IMR-90 (cell line): ENCODE measurements around the gene LYPD5. TPM values are rescaled to one million over a fixed set of nuclear protein-coding genes. Genes with fewer than 3 reads are reported as not detected.

Experiments
- ATAC-seq: fragments of 200-7000 bp; cut with Tn5 transposase; 2 replicates; pipeline ENCODE4 v1.9.1; 2020; ENCODE audit warnings: low read depth, mild to moderate bottlenecking, moderate library complexity
- BruUV-seq: library from RNA; stranded (reverse); fragments of 400-500 nt; replicated peaks from 2 replicates; lab custom pipeline; 2021; lab: Mats Ljungman, UMichigan
- CTCF ChIA-PET: fragments of 300-600 bp; formaldehyde crosslinking; extraction: SDS; loops from one replicate; lab custom pipeline; 2021; ENCODE audit warnings: antibody characterized with exemption; lab: Yijun Ruan, JAX
- POLR2A ChIA-PET: fragments of 300-600 bp; sonication (Branson Sonifier 250); formaldehyde crosslinking; loops from one replicate; lab custom pipeline; 2022; ENCODE audit warnings: antibody characterized with exemption; ENCODE audit not compliant: unreplicated experiment; lab: Charles Lee
- DNase-seq: peaks from one replicate; pipeline ENCODE4 v3.0.0; 2013
- H2AFZ ChIP-seq: replicated peaks from 2 replicates; pipeline ENCODE3; 2013; ENCODE audit warnings: low read length, mild to moderate bottlenecking; ENCODE audit not compliant: poor library complexity
- H2AK5ac ChIP-seq: 2 replicates; pipeline ENCODE4 v1.6.1; 2013; ENCODE audit warnings: low read depth, low read length, inconsistent platforms
- H2AK9ac ChIP-seq: replicated peaks from 2 replicates; pipeline ENCODE3; 2013; ENCODE audit warnings: mild to moderate bottlenecking, low read depth, low read length, moderate library complexity; ENCODE audit not compliant: poor library complexity
- H2BK120ac ChIP-seq: 2 replicates; pipeline ENCODE4 v1.6.1; 2013; ENCODE audit warnings: low read depth, low read length, inconsistent platforms
- H2BK15ac ChIP-seq: 3 replicates; pipeline ENCODE4 v1.6.1; 2013; ENCODE audit warnings: low read depth, low read length, inconsistent platforms
- H2BK20ac ChIP-seq: 2 replicates; pipeline ENCODE4 v1.6.1; 2013; ENCODE audit warnings: low read depth, mild to moderate bottlenecking, inconsistent platforms, low read length, moderate library complexity
- H2BK5ac ChIP-seq: 2 replicates; pipeline ENCODE4 v1.6.1; 2013; ENCODE audit warnings: mild to moderate bottlenecking, low read depth, low read length, inconsistent platforms; ENCODE audit not compliant: poor library complexity, severe bottlenecking
- H3K14ac ChIP-seq: replicated peaks from 2 replicates; pipeline ENCODE4 v1.6.1; 2013; ENCODE audit warnings: low read depth, low read length, inconsistent platforms
- H3K18ac ChIP-seq: 2 replicates; pipeline ENCODE4 v1.6.1; 2013; ENCODE audit warnings: low read depth, low read length, control low read depth
- H3K23ac ChIP-seq: 2 replicates; pipeline ENCODE4 v1.6.1; 2013; ENCODE audit warnings: low read depth, low read length, inconsistent platforms
- H3K27ac ChIP-seq: 2 replicates; pipeline ENCODE4 v1.5.1; 2013; ENCODE audit warnings: mild to moderate bottlenecking, control low read depth, low read length; ENCODE audit not compliant: insufficient read depth
- H3K27me3 ChIP-seq: 2 replicates; pipeline ENCODE4 v1.6.1; 2013; ENCODE audit warnings: low read length; ENCODE audit not compliant: control insufficient read depth, insufficient read depth
- H3K36me3 ChIP-seq: 2 replicates; pipeline ENCODE4 v1.6.1; 2013; ENCODE audit warnings: low read length, mixed read lengths; ENCODE audit not compliant: control insufficient read depth, insufficient read depth
- H3K4ac ChIP-seq: 2 replicates; pipeline ENCODE4 v1.6.1; 2013; ENCODE audit warnings: low read depth, low read length, inconsistent platforms
- H3K4me1 ChIP-seq: 2 replicates; pipeline ENCODE4 v1.6.1; 2013; ENCODE audit warnings: low read length, mixed read lengths; ENCODE audit not compliant: control insufficient read depth, insufficient read depth
- H3K4me2 ChIP-seq: 2 replicates; pipeline ENCODE4 v1.6.1; 2013; ENCODE audit warnings: low read depth, mild to moderate bottlenecking, control low read depth, low read length, moderate library complexity
- H3K4me3 ChIP-seq: 2 replicates; pipeline ENCODE4 v1.5.1; 2013; ENCODE audit warnings: low read depth, mild to moderate bottlenecking, control low read depth, low read length, moderate library complexity; ENCODE audit not compliant: insufficient read depth
- H3K56ac ChIP-seq: 2 replicates; pipeline ENCODE4 v1.6.1; 2013; ENCODE audit warnings: low read length, inconsistent platforms; ENCODE audit not compliant: insufficient read depth; ENCODE audit errors: extremely low read depth
- H3K79me1 ChIP-seq, 2 experiments: 2 replicates each; pipeline ENCODE4 v1.6.1; 2013; ENCODE audit warnings: low read length in 2 of 2, inconsistent platforms in 1 of 2, low read depth in 1 of 2
- H3K9ac ChIP-seq: 2 replicates; pipeline ENCODE4 v1.6.1; 2013; ENCODE audit warnings: low read depth, low read length, control low read depth
- H3K9me1 ChIP-seq: 2 replicates; pipeline ENCODE4 v1.6.1; 2013; ENCODE audit warnings: low read length, inconsistent platforms; ENCODE audit not compliant: insufficient read depth
- H3K9me3 ChIP-seq: 2 replicates; pipeline ENCODE4 v1.6.1; 2013; ENCODE audit warnings: low read length; ENCODE audit not compliant: control insufficient read depth, insufficient read depth
- H4K20me1 ChIP-seq: 2 replicates; pipeline ENCODE4 v1.6.1; 2013; ENCODE audit warnings: low read length, inconsistent platforms; ENCODE audit not compliant: insufficient read depth
- H4K5ac ChIP-seq: 2 replicates; pipeline ENCODE4 v1.6.1; 2013; ENCODE audit warnings: mild to moderate bottlenecking, low read depth, low read length, control low read depth
- H4K8ac ChIP-seq, 2 experiments: 2 replicates each; pipeline ENCODE4 v1.6.1; 2013; ENCODE audit warnings: low read depth in 2 of 2, low read length in 2 of 2, control low read depth in 1 of 2, inconsistent platforms in 1 of 2
- H4K91ac ChIP-seq: 2 replicates; pipeline ENCODE4 v1.6.1; 2013; ENCODE audit warnings: low read depth, low read length, inconsistent platforms; ENCODE audit not compliant: insufficient read depth
- BHLHE40 ChIP-seq: fragments of 150-350 bp; IDR thresholded peaks from 2 replicates; pipeline ENCODE4 v1.6.1; 2016; ENCODE audit warnings: mild to moderate bottlenecking, low read depth, low read length
- CEBPB ChIP-seq: IDR thresholded peaks from 2 replicates; pipeline ENCODE4 v1.6.1; 2012; ENCODE audit warnings: low read depth, low read length, improper control_type of control experiment
- CHD1 ChIP-seq: IDR thresholded peaks from 2 replicates; pipeline ENCODE4 v1.6.1; 2012; ENCODE audit warnings: low read depth, low read length, improper control_type of control experiment
- FOS ChIP-seq: fragments of 150-350 bp; IDR thresholded peaks from 2 replicates; pipeline ENCODE4 v1.6.1; 2016; ENCODE audit warnings: low read depth, low read length
- MAFK ChIP-seq: IDR thresholded peaks from 2 replicates; pipeline ENCODE4 v1.6.1; 2012; ENCODE audit warnings: low read depth, low read length, improper control_type of control experiment
- MAZ ChIP-seq: IDR thresholded peaks from 2 replicates; pipeline ENCODE4 v1.6.1; 2012; ENCODE audit warnings: low read depth, mild to moderate bottlenecking, low read length, improper control_type of control experiment, moderate library complexity, borderline replicate concordance
- MXI1 ChIP-seq: IDR thresholded peaks from 2 replicates; pipeline ENCODE4 v1.6.1; 2012; ENCODE audit warnings: low read depth, mild to moderate bottlenecking, low read length, moderate library complexity, borderline replicate concordance
- NFE2L2 ChIP-seq: fragments of 150-350 bp; IDR thresholded peaks from 2 replicates; pipeline ENCODE4 v1.6.1; 2016; ENCODE audit warnings: low read depth, mild to moderate bottlenecking, low read length
- POLR2A ChIP-seq: IDR thresholded peaks from 2 replicates; pipeline ENCODE4 v1.6.1; 2012; ENCODE audit warnings: mild to moderate bottlenecking, low read depth, low read length
- RAD21 ChIP-seq: IDR thresholded peaks from 2 replicates; pipeline ENCODE4 v1.6.1; 2012; ENCODE audit warnings: low read length, improper control_type of control experiment
- RCOR1 ChIP-seq: IDR thresholded peaks from 2 replicates; pipeline ENCODE4 v1.6.1; 2012; ENCODE audit warnings: mild to moderate bottlenecking, low read length, improper control_type of control experiment; ENCODE audit not compliant: insufficient replicate concordance
- RFX5 ChIP-seq: IDR thresholded peaks from 2 replicates; pipeline ENCODE4 v1.8.0; 2012; ENCODE audit warnings: low read depth, mild to moderate bottlenecking, low read length, moderate library complexity
- SMC3 ChIP-seq: fragments of 150-350 bp; IDR thresholded peaks from 2 replicates; pipeline ENCODE4 v1.6.1; 2016; ENCODE audit warnings: low read depth, mild to moderate bottlenecking, antibody characterized with exemption, low read length, moderate library complexity
- WGBS, 2 experiments: methylation state at CpG; one replicate each; pipeline versions ENCODE4 v1.1.5 to v1.1.7; 2013; ENCODE audit warnings: missing lambda C conversion rate in 2 of 2; ENCODE audit not compliant: insufficient read length in 1 of 2; ENCODE audit errors: extremely low coverage in 2 of 2; 5-methylcytosine and 5-hydroxymethylcytosine counted together
- dilution Hi-C: fragments of 300-500 bp; cut with HindIII; formaldehyde crosslinking; loops from one replicate; pipeline ENCODE4 v1.14.3; 2018; ENCODE audit warnings: low sequenced_read_pairs; ENCODE audit not compliant: unreplicated experiment
- in situ Hi-C: fragments of 300-500 bp; cut with MboI; formaldehyde crosslinking; loops from 3 replicates; pipeline ENCODE4 v1.14.3; 2019; ENCODE audit warnings: low sequenced_read_pairs, inconsistent platforms, mixed read lengths
- intact Hi-C: fragments of 100-400 bp; cut with micrococcal nuclease; formaldehyde crosslinking; loops from 2 replicates; pipeline ENCODE4 v1.10.0; 2022
- polyA plus RNA-seq, 3 experiments: library from polyadenylated mRNA; depleted of rRNA; stranded (reverse); fragments of >200 nt; gene quantifications; 2 replicates each; pipeline ENCODE4 v1.2.3, GENCODE V29; 2012; ENCODE audit warnings: low replicate concordance in 1 of 3
- total RNA-seq: library from RNA; depleted of rRNA; stranded (reverse); fragments of >200 nt; gene quantifications from 2 replicates; pipeline ENCODE4 v1.2.3, GENCODE V29; 2012
- TF ChIP-seq, protein P1 (sequence below): conservative IDR thresholded peaks from 2 replicates; pipeline ENCODE4 v1.5.1; 2012; ENCODE audit warnings: mild to moderate bottlenecking, low read depth, low read length, improper control_type of control experiment
- TF ChIP-seq, protein P2 (sequence below): fragments of 150-350 bp; IDR thresholded peaks from 2 replicates; pipeline ENCODE4 v1.6.1; 2017; ENCODE audit warnings: mild to moderate bottlenecking, antibody characterized with exemption, low read length, low read depth
- TF ChIP-seq, protein P3 (sequence below): fragments of 150-350 bp; IDR thresholded peaks from 2 replicates; pipeline ENCODE4 v1.6.1; 2016; ENCODE audit warnings: low read depth, mild to moderate bottlenecking, low read length, moderate library complexity, borderline replicate concordance

The LYPD5 gene
- total and polyA plus RNA-seq, 2 of the 4 experiments (the other 2 are of a cell fraction), result 0.31 to 0.36 TPM

DNA sequence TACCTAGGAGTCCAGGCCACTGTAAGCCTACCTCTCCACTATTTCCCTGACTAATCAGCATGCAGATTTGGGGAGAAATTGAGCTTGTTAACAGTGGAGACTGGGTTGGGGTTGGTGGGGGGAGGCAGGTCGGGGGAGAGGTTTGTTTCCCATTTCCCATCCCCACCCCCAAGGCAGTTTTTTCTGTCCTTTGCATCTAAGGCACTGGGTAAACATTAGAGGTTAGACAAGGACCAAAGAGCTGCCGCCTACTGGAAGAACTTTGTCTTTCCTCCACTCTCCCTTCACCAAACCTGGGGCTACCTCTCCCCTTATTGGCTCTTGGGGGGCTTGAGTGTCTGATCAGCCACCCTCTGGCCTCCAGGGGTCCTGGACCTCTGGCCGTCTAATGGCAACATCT lies 22.4 kb downstream of the LYPD5 start:
- Histone ChIP-seq H4K20me1 (no peaks in the 10 kb centered on the region), H4K8ac (no peak overlapping the region), H3K56ac (no peak overlapping the region), H2BK120ac (no peak overlapping the region), H3K27ac (no peak overlapping the region), H2BK5ac (no peak overlapping the region), H3K4ac (no peak overlapping the region), H3K27me3 (no peaks in the 10 kb centered on the region; the same call in 1 of the 2 replicates), H3K4me2 (no peak overlapping the region), H2BK20ac (no peak overlapping the region), H3K4me3 (no peak overlapping the region), H4K5ac (no peak overlapping the region), H2BK15ac (no peak overlapping the region), H3K18ac (no peak overlapping the region), H2AK9ac (peak overlapping the region; percentile 34), H3K9me3 (no peaks in the 10 kb centered on the region), H3K36me3 (no peaks in the 10 kb centered on the region), H3K23ac (no peak overlapping the region), H2AFZ (peak overlapping the region; percentile 53), H3K9me1 (peaks cover 8% of the 10 kb centered on the region), H4K91ac (no peak overlapping the region), H3K14ac (no peak overlapping the region), H3K79me1 (no peaks in the 10 kb centered on the region), H3K4me1 (peaks cover 9% of the 10 kb centered on the region), H3K9ac (no peak overlapping the region), H2AK5ac (peak overlapping the region; percentile 34)
- TF ChIP-seq SMC3, result no peak
- TF ChIP-seq CHD1, result no peak
- TF ChIP-seq CEBPB, result no peak
- no peak for TF ChIP-seq POLR2A
- TF ChIP-seq, protein P1, sequence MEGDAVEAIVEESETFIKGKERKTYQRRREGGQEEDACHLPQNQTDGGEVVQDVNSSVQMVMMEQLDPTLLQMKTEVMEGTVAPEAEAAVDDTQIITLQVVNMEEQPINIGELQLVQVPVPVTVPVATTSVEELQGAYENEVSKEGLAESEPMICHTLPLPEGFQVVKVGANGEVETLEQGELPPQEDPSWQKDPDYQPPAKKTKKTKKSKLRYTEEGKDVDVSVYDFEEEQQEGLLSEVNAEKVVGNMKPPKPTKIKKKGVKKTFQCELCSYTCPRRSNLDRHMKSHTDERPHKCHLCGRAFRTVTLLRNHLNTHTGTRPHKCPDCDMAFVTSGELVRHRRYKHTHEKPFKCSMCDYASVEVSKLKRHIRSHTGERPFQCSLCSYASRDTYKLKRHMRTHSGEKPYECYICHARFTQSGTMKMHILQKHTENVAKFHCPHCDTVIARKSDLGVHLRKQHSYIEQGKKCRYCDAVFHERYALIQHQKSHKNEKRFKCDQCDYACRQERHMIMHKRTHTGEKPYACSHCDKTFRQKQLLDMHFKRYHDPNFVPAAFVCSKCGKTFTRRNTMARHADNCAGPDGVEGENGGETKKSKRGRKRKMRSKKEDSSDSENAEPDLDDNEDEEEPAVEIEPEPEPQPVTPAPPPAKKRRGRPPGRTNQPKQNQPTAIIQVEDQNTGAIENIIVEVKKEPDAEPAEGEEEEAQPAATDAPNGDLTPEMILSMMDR, result no peak
- no peak for TF ChIP-seq FOS
- TF ChIP-seq, protein P2, sequence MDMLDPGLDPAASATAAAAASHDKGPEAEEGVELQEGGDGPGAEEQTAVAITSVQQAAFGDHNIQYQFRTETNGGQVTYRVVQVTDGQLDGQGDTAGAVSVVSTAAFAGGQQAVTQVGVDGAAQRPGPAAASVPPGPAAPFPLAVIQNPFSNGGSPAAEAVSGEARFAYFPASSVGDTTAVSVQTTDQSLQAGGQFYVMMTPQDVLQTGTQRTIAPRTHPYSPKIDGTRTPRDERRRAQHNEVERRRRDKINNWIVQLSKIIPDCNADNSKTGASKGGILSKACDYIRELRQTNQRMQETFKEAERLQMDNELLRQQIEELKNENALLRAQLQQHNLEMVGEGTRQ, result no peak
- TF ChIP-seq NFE2L2, result no peak
- no peak for TF ChIP-seq MAZ
- TF ChIP-seq BHLHE40, result no peak
- TF ChIP-seq RCOR1, result no peak
- TF ChIP-seq RFX5, result no peak
- TF ChIP-seq MAFK, result no peak
- no peak for TF ChIP-seq RAD21
- TF ChIP-seq MXI1, result no peak
- TF ChIP-seq, protein P3, sequence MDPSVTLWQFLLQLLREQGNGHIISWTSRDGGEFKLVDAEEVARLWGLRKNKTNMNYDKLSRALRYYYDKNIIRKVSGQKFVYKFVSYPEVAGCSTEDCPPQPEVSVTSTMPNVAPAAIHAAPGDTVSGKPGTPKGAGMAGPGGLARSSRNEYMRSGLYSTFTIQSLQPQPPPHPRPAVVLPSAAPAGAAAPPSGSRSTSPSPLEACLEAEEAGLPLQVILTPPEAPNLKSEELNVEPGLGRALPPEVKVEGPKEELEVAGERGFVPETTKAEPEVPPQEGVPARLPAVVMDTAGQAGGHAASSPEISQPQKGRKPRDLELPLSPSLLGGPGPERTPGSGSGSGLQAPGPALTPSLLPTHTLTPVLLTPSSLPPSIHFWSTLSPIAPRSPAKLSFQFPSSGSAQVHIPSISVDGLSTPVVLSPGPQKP, result no peak
- no peak for ATAC-seq
- dilution Hi-C loops, result no loop called here
- ChIA-PET CTCF (no interaction called here), POLR2A (no interaction called here)
- in situ Hi-C loops, result loop anchor here (5.0 kb wide), 1 partner anchor 33 kb away; no protein-coding TSS in a partner anchor
- intact Hi-C loops, result no loop called here
- BruUV-seq, result no TSS peak
- no CpG with 5 or more reads among the region's 3 CpGs for WGBS, 2 experiments
- no peak for DNase-seq
